Testis (tissue), 3 donors: ENCODE data around the gene OTOS. TPM values are rescaled to one million over a fixed set of nuclear protein-coding genes. Genes with fewer than 3 reads are reported as not detected.
A peak's percentile ranks its signal among the peaks of the same experiment; 100 is the strongest.

ENCODE experiments used
- DNase-seq: peaks from one replicate; pipeline ENCODE4 v3.0.0-alpha.2; 2019
- H3K27ac ChIP-seq, 2 donors: fragments of 200-600 bp; sonication (generic); one replicate each; pipeline ENCODE4 v1.5.1; 2019
- H3K27me3 ChIP-seq: fragments of 200-600 bp; sonication (generic); one replicate; pipeline ENCODE4 v1.5.1; 2019
- H3K36me3 ChIP-seq: fragments of 200-600 bp; sonication (generic); one replicate; pipeline ENCODE4 v1.5.1; 2017; ENCODE audit warnings: low read depth; ENCODE audit errors: missing control alignments
- H3K4me1 ChIP-seq: fragments of 200-600 bp; sonication (generic); one replicate; pipeline ENCODE4 v1.5.1; 2019
- H3K4me3 ChIP-seq, 2 donors: fragments of 200-600 bp; sonication (generic); one replicate each; pipeline ENCODE4 v1.5.1; 2017 to 2019
- H3K9me3 ChIP-seq: fragments of 200-600 bp; sonication (generic); one replicate; pipeline ENCODE4 v1.5.1; 2017
- POLR2A ChIP-seq: fragments of 450-650 bp; IDR thresholded peaks from one replicate; pipeline ENCODE4 v1.6.1; 2017; ENCODE audit warnings: antibody characterized with exemption, mild to moderate bottlenecking, moderate library complexity
- WGBS, 2 donors: methylation state at CpG; one replicate each; pipeline ENCODE4 v1.1.5; 2018; 5-methylcytosine and 5-hydroxymethylcytosine counted together
- intact Hi-C: fragments of 100-400 bp; cut with DNase I; formaldehyde crosslinking; loops from one replicate; pipeline ENCODE4 v1.15.1; 2023; ENCODE audit warnings: low total_unique reads
- polyA plus RNA-seq: library from polyadenylated mRNA; stranded (reverse); fragments of 350-450 nt; fragmentation: Illumina TruSeq; extraction: RNeasy Lipid Tissue Mini Kit (QIAGEN cat#74804); gene quantifications from one replicate; pipeline ENCODE4 v1.2.3, GENCODE V29; 2014; ENCODE audit warnings: low read depth, low replicate concordance; ENCODE audit not compliant: insufficient read depth
- total RNA-seq, 2 donors: library from RNA; depleted of rRNA; stranded (reverse); fragments of >200 nt; gene quantifications; one replicate each; pipeline ENCODE4 v1.2.3, GENCODE V29; 2016
- TF ChIP-seq, protein P1 (sequence below), 3 experiments: fragments of 450-650 bp in 2 of 3; fragments of 200-600 bp in 1 of 3; sonication (generic) in 1 of 3; IDR thresholded peaks; one replicate each; pipeline ENCODE4 v1.5.1; 2016 to 2019; ENCODE audit warnings: antibody characterized with exemption in 3 of 3, mild to moderate bottlenecking in 2 of 3, moderate library complexity in 1 of 3

Gene OTOS
- total and polyA plus RNA-seq, 3 donors from 2014 or later: 1.2 to 1.5 TPM; not detected in 1

GRCh38 chr2:240140920-240141319 is 462 bp upstream of the OTOS start:
- Histone ChIP-seq H3K4me3 (no peak overlapping the region), H3K9me3 (no peaks in the 10 kb centered on the region), H3K36me3 (no peaks in the 10 kb centered on the region), H3K27ac (no peak overlapping the region), H3K4me1 (peaks cover 3% of the 10 kb centered on the region), H3K27me3 (no peaks in the 10 kb centered on the region)
- 79 to 84% methylated on average over 6 to 11 of the region's 11 CpGs for WGBS, 2 donors
- no peak for TF ChIP-seq POLR2A
- TF ChIP-seq, protein P1, sequence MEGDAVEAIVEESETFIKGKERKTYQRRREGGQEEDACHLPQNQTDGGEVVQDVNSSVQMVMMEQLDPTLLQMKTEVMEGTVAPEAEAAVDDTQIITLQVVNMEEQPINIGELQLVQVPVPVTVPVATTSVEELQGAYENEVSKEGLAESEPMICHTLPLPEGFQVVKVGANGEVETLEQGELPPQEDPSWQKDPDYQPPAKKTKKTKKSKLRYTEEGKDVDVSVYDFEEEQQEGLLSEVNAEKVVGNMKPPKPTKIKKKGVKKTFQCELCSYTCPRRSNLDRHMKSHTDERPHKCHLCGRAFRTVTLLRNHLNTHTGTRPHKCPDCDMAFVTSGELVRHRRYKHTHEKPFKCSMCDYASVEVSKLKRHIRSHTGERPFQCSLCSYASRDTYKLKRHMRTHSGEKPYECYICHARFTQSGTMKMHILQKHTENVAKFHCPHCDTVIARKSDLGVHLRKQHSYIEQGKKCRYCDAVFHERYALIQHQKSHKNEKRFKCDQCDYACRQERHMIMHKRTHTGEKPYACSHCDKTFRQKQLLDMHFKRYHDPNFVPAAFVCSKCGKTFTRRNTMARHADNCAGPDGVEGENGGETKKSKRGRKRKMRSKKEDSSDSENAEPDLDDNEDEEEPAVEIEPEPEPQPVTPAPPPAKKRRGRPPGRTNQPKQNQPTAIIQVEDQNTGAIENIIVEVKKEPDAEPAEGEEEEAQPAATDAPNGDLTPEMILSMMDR (IDR thresholded peaks at IDR 0.05): no peak
- intact Hi-C loops: no loop called here
- no peak for DNase-seq

DNA sequence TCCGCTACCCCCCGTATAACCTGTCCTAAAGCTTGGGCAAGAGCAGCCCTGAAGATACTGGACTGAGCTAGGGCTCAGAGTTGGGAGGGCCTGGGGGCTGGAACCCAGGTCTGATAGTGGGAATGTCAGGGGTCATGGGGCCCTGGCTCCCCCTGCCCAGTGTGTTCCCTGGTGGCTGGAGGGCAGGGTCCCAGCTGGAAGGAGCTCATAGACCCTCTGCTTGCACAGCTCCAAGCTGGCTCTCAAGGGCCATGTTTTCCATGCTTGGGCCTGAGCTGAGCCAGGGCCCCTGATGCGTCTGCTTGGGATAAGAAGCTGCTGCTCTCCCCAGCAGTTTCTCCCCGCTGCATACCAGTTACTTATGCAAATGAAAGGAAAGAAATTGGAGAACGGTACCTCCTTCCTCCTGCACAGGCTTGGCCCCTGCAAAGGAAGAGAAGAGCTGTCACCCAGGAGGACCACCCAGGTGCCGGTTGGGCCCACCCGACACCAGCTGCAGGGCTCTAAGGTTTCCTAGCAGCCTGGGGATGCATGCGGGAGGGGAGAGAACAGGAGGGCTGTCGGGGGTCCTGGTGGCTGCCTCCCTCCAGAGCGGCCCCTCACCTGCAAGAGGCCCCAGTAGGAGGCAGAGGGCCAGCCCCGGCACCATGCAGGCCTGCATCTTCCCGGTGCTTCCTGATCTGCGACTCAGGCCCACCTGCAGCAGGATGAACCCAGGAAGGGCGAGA is 628 bp downstream of the OTOS start:
- no peaks in the 10 kb centered on the region for H3K36me3 ChIP-seq
- peaks cover 10% of the 10 kb centered on the region for H3K4me1 ChIP-seq
- peak; percentile 9 for DNase-seq
- 73 to 86% methylated on average over 8 to 13 of the region's 14 CpGs for WGBS, 2 donors
- no peaks in the 10 kb centered on the region for H3K27me3 ChIP-seq
- H3K4me3 ChIP-seq: no peak overlapping the region
- TF ChIP-seq, protein P1 (IDR thresholded peaks at IDR 0.05): no peak
- H3K9me3 ChIP-seq: no peaks in the 10 kb centered on the region
- intact Hi-C loops: no loop called here
- H3K27ac ChIP-seq: no peak overlapping the region

DNA sequence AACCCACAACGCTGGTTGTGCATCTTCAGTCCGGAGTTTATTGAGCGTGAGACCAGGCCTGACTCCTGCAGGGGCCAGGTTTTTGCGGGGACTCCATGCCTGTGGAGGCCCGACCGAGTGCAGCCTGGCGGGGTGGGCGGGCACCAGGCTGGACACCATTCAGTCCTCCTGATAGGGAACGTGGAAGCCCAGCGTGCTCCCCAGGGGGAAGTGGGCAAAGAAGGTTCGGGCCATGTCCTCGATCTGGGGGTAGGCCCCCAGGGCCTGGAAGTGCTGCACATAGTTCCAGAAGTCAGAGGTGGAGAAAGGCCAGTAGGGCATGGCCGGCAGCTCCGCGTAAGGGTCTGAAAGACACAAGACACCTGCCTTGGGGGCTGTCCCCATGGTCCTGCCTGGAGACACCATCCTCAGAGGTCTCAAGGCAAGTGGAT is 1.4 kb downstream of the OTOS start:
- intact Hi-C loops: no loop called here
- peaks cover 12% of the 10 kb centered on the region for H3K4me1 ChIP-seq
- DNase-seq: peak; percentile 13
- H3K27me3 ChIP-seq: no peaks in the 10 kb centered on the region
- no peaks in the 10 kb centered on the region for H3K9me3 ChIP-seq
- H3K36me3 ChIP-seq: no peaks in the 10 kb centered on the region
- TF ChIP-seq, protein P1 (IDR thresholded peaks at IDR 0.05): no peak
- TF ChIP-seq POLR2A: no peak
- no peak overlapping the region for H3K27ac ChIP-seq
- 88 to 92% methylated on average over 15 of the region's 15 CpGs for WGBS, 2 donors
- H3K4me3 ChIP-seq: no peak overlapping the region

DNA sequence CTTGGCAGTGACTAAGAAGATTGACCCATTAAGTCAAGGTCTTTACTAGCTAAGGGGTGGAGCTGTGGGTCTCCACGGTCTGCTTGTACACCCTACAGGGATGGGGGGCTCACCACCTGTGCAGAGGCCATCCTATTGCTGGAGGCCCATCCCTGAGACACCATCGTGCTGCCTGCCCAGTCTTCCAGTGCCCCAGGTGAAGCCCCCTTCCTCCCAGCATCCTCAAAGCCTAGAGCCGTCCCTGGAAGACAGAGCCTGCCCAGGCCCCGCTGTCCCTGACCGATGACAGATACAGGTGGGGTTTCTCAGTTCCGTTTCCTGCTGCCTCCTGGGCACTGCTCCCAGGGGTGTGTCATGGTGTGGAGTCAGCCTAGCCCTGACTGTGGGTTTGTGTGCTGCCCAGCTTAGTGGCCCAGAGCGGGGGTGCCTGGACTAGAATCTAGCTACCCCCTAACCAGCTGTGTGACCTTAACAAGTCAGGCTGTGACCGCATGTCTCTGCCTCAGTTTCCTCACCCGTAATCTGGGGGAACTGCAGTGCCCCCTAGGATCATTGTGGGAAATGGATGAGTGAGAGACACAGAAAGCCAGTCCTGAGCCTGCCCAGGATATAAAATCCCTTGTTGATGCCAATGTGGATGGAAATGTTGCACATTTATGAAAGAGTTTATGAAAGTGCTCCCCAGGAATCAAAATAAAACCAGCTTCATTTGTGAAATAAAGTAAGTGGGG is 2.0 kb downstream of the OTOS start:
- TF ChIP-seq, protein P1 (IDR thresholded peaks at IDR 0.05): no peak
- TF ChIP-seq POLR2A: no peak
- no peaks in the 10 kb centered on the region for H3K9me3 ChIP-seq
- intact Hi-C loops: no loop called here
- DNase-seq: peak; percentile 13
- no peak overlapping the region for H3K4me3 ChIP-seq
- H3K27me3 ChIP-seq: no peaks in the 10 kb centered on the region
- no peak overlapping the region for H3K27ac ChIP-seq
- WGBS, 2 donors: 84 to 87% methylated on average over 3 to 9 of the region's 9 CpGs
- peaks cover 12% of the 10 kb centered on the region for H3K4me1 ChIP-seq
- H3K36me3 ChIP-seq: no peaks in the 10 kb centered on the region
